C4-2B (cell line): ENCODE results near the gene DENND5A.

ENCODE experiments used
- CTCF ChIP-seq: fragments of 450-650 bp; conservative IDR thresholded peaks from 2 replicates; pipeline ENCODE4 v1.5.1; 2017; ENCODE audit warnings: mild to moderate bottlenecking
- ZFX ChIP-seq: fragments of 450-650 bp; IDR thresholded peaks from 2 replicates; pipeline ENCODE4 v1.6.1; 2017

- TF ChIP-seq CTCF (no peak), ZFX (no peak)
Observed at GRCh38 chr11:9301720-9302119, 36.6 kb upstream of the DENND5A start.
